SH-SY5Y (cell line): Measurements from ENCODE around the gene GPR153.

Experiments used
- GATA2 ChIP-seq: IDR thresholded peaks from 2 replicates; pipeline ENCODE4 v1.6.1; 2011; ENCODE audit warnings: mild to moderate bottlenecking, low read depth, low read length
- GATA3 ChIP-seq: IDR thresholded peaks from 2 replicates; pipeline ENCODE4 v1.6.1; 2011; ENCODE audit warnings: low read depth, mild to moderate bottlenecking, low read length, moderate library complexity

GRCh38 chr1:6279613-6280383 is 18.9 kb upstream of the GPR153 start:
- no peak for TF ChIP-seq GATA2
- no peak for TF ChIP-seq GATA3
